Measurements from ENCODE around the gene SCN9A. TPM values are rescaled to one million over a fixed set of nuclear protein-coding genes. Genes with fewer than 3 reads are reported as not detected.

Gene SCN9A
- total RNA-seq (2013; cell fraction: nucleolus; rRNA removed) = not detected in 2 replicates
- total RNA-seq (2014; rRNA removed) = not detected in 2 replicates
- total RNA-seq (2014; rRNA removed; fragmentation: Illumina TruSeq; extraction: Trizol) = not detected in 2 replicates
- total RNA-seq (2021) = 0.08 TPM in 2 replicates
- polyA plus RNA-seq (2011; ENCODE audit: low read depth) = not detected
- not detected in 2 replicates for polyA plus RNA-seq (2011; rRNA removed)
- not detected in 2 replicates for polyA plus RNA-seq (2011; cell fraction: cytosol; rRNA removed)
- polyA plus RNA-seq (2011; cell fraction: nucleus; rRNA removed) = 0.03 TPM in 1 of 2 replicates, not detected in the other
- polyA plus RNA-seq (2012) = 0.01 TPM in 1 of 2 replicates, not detected in the other
- polyA plus RNA-seq (2014; fragmentation: Illumina TruSeq; extraction: Trizol) = not detected in 2 replicates
- polyA plus RNA-seq (2014; fragmentation: Nextera tagmentation; extraction: Ambion mirVana) = not detected
- not detected in 2 replicates for polyA plus RNA-seq (2014; rRNA removed)
- polyA plus RNA-seq (2016; fragmentation: Nextera tagmentation; extraction: Ambion mirVana) = under 1 TPM; 0.04 to 0.08 TPM
- polyA minus RNA-seq (2011; rRNA and poly(A)+ RNA removed) = not detected in 2 replicates
- polyA minus RNA-seq (2011; cell fraction: cytosol; rRNA and poly(A)+ RNA removed) = not detected in 2 replicates
- not detected in 2 replicates for polyA minus RNA-seq (2011; cell fraction: nucleus; rRNA and poly(A)+ RNA removed)
- percentile 8 among the genes with signal in this experiment for Bru-seq, nascent RNA
- percentile 9 among the genes with signal in this experiment for BruChase-seq, experiment 1, labeled RNA remaining after a 6-hour chase
- percentile 7 among the genes with signal in this experiment for BruChase-seq, experiment 2, labeled RNA remaining after a 2-hour chase
- long read RNA-seq, experiment 1 = 0 reads
- long read RNA-seq, experiment 2, partial matches to known transcripts = 0 of 1 reads
- long read RNA-seq, experiment 2, other reads (novel, unspliced or antisense) = 1 of 1 reads

DNA sequence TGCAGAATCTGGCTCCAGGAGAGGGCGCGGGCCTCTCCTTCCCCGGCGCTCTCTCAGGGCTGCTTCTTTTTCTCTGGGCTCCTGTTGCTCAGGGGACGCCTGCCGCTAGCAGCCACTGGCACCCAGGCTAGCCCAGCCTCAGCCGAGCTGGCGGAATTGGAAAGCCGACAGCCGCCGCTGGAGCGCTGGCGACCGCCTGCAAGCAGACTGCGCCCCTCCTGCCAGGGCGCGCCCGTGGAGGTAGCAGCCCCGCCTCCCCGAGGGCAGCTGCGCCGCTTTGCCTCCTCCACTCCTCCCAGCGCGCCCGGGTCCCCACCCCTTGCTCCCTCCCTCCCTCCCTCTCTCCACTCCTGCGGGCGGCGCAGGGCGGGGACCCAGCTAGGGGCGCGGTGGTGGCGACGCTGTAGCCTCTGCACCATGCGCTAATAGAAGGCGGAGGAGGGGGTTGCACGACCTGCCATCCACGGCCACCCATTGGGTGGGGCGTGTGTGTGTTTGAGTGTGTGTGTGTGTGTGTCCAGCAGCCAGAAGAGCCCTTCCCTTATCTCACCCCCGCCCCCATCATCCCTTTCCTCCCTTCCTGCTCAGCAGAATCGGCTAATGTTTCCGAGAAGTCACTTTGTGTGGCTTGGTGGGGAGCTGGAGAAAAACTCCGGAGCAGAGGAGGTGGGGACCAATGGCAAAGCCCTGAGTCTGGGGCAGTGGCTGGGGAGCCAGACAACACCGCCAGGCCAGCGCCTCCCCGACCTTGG is at the start of gene SCN9A:
TSS of gene SCN9A (minus strand) at position 209 of the 752 bp plus-strand sequence. CDS start 64,188 bp downstream, outside the sequence.
- DNase-seq (ENCODE audit: low read depth, low spot score) (no peak), FAIRE-seq (no peak), ATAC-seq (peak; percentile 73)
- Histone ChIP-seq H3K4me2 (ENCODE audit: control insufficient read depth, insufficient read depth) (no peak within 1 kb of the TSS), H3K36me3 (ENCODE audit: control insufficient read depth in 2 of 2, insufficient read depth in 2 of 2, low read length in 1 of 2) (no peaks in the 10 kb centered on the region), H3K9ac (ENCODE audit: control insufficient read depth, insufficient read depth, low read length) (no peak within 1 kb of the TSS), H3K4me1 (ENCODE audit: control insufficient read depth, insufficient read depth, low read length) (no peaks in the 10 kb centered on the region), H3K27ac (ENCODE audit: control insufficient read depth, insufficient read depth) (no peak within 1 kb of the TSS), H3K27me3 (replicated peaks in 1 of 2; ENCODE audit: control insufficient read depth in 2 of 2, insufficient read depth in 2 of 2, low read length in 1 of 2) (no peaks in the 10 kb centered on the region; a peak in 3 of 4 replicates), H3K9me3 (replicated peaks; ENCODE audit: control insufficient read depth, insufficient read depth, low read length) (no peaks in the 10 kb centered on the region), H3K4me3 (no peak within 1 kb of the TSS), H4K20me1 (ENCODE audit: control insufficient read depth, insufficient read depth) (no peaks in the 10 kb centered on the region), H2AFZ (ENCODE audit: control insufficient read depth, low read depth, low read length) (no peak within 1 kb of the TSS), H3K79me2 (ENCODE audit: control insufficient read depth, insufficient read depth, low read length) (no peaks in the 10 kb centered on the region)
- 22% methylated on average over 22 of the region's 45 CpGs for WGBS (ENCODE audit: insufficient coverage, insufficient replicate concordance, low lambda C conversion rate, missing lambda C conversion rate)
- CTCF ChIA-PET = no interaction called here
- intact Hi-C loops (cut with micrococcal nuclease; ENCODE audit: unreplicated experiment) = no loop called here
- POLR2A ChIA-PET = no interaction called here
- in situ Hi-C loops (cut with MboI) = no loop called here
- RAD21 ChIA-PET (ENCODE audit: unreplicated experiment) = no interaction called here
- BruUV-seq (replicated peaks) = no TSS peak
- SMC1A ChIA-PET (ENCODE audit: uncharacterized antibody, unreplicated experiment) = no interaction called here
- no peak for TF ChIP-seq CREB1 (IDR thresholded peaks at IDR 0.05; ENCODE audit: low read depth)
- no peak for TF ChIP-seq CUX1 (IDR thresholded peaks at IDR 0.05; ENCODE audit: insufficient replicate concordance, low read depth, low read length)
- no peak for TF ChIP-seq SREBF1 (IDR thresholded peaks at IDR 0.05; ENCODE audit: low read length)
- TF ChIP-seq, protein P1, sequence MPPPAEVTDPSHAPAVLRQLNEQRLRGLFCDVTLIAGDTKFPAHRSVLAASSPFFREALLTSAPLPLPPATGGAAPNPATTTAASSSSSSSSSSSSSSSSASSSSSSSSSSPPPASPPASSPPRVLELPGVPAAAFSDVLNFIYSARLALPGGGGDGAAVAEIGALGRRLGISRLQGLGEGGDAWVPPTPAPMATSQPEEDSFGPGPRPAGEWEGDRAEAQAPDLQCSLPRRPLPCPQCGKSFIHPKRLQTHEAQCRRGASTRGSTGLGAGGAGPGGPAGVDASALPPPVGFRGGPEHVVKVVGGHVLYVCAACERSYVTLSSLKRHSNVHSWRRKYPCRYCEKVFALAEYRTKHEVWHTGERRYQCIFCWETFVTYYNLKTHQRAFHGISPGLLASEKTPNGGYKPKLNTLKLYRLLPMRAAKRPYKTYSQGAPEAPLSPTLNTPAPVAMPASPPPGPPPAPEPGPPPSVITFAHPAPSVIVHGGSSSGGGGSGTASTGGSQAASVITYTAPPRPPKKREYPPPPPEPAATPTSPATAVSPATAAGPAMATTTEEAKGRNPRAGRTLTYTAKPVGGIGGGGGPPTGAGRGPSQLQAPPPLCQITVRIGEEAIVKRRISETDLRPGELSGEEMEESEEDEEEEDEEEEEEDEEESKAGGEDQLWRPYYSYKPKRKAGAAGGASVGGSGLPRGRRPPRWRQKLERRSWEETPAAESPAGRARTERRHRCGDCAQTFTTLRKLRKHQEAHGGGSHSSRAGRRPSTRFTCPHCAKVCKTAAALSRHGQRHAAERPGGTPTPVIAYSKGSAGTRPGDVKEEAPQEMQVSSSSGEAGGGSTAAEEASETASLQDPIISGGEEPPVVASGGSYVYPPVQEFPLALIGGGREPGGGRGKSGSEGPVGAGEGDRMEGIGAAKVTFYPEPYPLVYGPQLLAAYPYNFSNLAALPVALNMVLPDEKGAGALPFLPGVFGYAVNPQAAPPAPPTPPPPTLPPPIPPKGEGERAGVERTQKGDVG (CRISPR knock-in tag; IDR thresholded peaks at IDR 0.05) = no peak
- TF ChIP-seq MTA2 (IDR thresholded peaks at IDR 0.05; ENCODE audit: low read depth) = no peak
- no peak for TF ChIP-seq NRF1 (conservative IDR thresholded peaks at IDR 0.05; ENCODE audit: low read depth, low read length)
- TF ChIP-seq POLR2A (IDR thresholded peaks at IDR 0.05; ENCODE audit: low read depth, low read length) = no peak
- TF ChIP-seq IKZF2 (IDR thresholded peaks at IDR 0.05) = no peak
- no peak for TF ChIP-seq TAF1 (IDR thresholded peaks at IDR 0.05; ENCODE audit: borderline replicate concordance, low read depth, low read length)
- no peak for TF ChIP-seq RELA (IDR thresholded peaks at IDR 0.05; ENCODE audit: borderline replicate concordance, partially characterized antibody)
- TF ChIP-seq, protein P2, sequence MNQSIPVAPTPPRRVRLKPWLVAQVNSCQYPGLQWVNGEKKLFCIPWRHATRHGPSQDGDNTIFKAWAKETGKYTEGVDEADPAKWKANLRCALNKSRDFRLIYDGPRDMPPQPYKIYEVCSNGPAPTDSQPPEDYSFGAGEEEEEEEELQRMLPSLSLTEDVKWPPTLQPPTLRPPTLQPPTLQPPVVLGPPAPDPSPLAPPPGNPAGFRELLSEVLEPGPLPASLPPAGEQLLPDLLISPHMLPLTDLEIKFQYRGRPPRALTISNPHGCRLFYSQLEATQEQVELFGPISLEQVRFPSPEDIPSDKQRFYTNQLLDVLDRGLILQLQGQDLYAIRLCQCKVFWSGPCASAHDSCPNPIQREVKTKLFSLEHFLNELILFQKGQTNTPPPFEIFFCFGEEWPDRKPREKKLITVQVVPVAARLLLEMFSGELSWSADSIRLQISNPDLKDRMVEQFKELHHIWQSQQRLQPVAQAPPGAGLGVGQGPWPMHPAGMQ (IDR thresholded peaks at IDR 0.05; ENCODE audit: borderline replicate concordance) = no peak

All from GM12878 (cell line).